Bronchial epithelial cell (primary cell): ENCODE data around the gene DYNLT1. TPM values are rescaled to one million over a fixed set of nuclear protein-coding genes. Genes with fewer than 3 reads are reported as not detected.
"Not testable (repeated sequence)": the region's sequence is repeated elsewhere in the genome, so short reads cannot be mapped to it uniquely, and the experiment has no call there.

Experiments
- DNase-seq: peaks from one replicate; pipeline ENCODE4 v3.0.0-alpha.2; 2010; ENCODE audit warnings: low read depth
- FAIRE-seq: peaks from 2 replicates; lab custom pipeline; 2011; peaks lifted over from hg19 to GRCh38; lab: Jason Lieb, UNC
- H3K27me3 ChIP-seq: 2 replicates; pipeline ENCODE4 v1.5.1; 2011; ENCODE audit warnings: low read length; ENCODE audit not compliant: control insufficient read depth, insufficient read depth
- H3K36me3 ChIP-seq: 2 replicates; pipeline ENCODE4 v1.5.1; 2011; ENCODE audit warnings: low read length; ENCODE audit not compliant: control insufficient read depth, insufficient read depth
- H3K4me3 ChIP-seq: 2 replicates; pipeline ENCODE4 v1.5.1; 2011; ENCODE audit warnings: mild to moderate bottlenecking, low read depth, low read length, control low read depth
- CTCF ChIP-seq: IDR thresholded peaks from 2 replicates; pipeline ENCODE4 v1.5.1; 2011; ENCODE audit warnings: mild to moderate bottlenecking, moderate library complexity, low read length, control low read depth, inconsistent platforms; ENCODE audit not compliant: insufficient read depth, severe bottlenecking
- total RNA-seq: library from RNA; depleted of rRNA; stranded (reverse); fragments of >200 nt; gene quantifications from 2 replicates; pipeline ENCODE4 v1.2.1, GENCODE V29; 2014

Gene DYNLT1
- total RNA-seq, 1 donor from 2014 or later = 43.4 TPM

- DNase-seq (no peak), FAIRE-seq (peak; percentile 81)
- TF ChIP-seq CTCF = no peak
- H3K27me3 ChIP-seq = no peaks in the 10 kb centered on the region
- peaks cover 24% of the 10 kb centered on the region for H3K36me3 ChIP-seq
- no peak overlapping the region for H3K4me3 ChIP-seq
Measured at GRCh38 chr6:158622545-158623190, 21.9 kb downstream of the DYNLT1 start.

- peaks cover 24% of the 10 kb centered on the region for H3K36me3 ChIP-seq
- no peak overlapping the region for H3K4me3 ChIP-seq
- FAIRE-seq (no peak), DNase-seq (no peak)
- no peak for TF ChIP-seq CTCF
- H3K27me3 ChIP-seq = no peaks in the 10 kb centered on the region
Measured at GRCh38 chr6:158621694-158622544, 22.6 kb downstream of the DYNLT1 start.

GRCh38 chr6:158620963-158621693, 23.4 kb downstream of the DYNLT1 start:
- Histone ChIP-seq H3K4me3 (no peak overlapping the region), H3K36me3 (peaks cover 20% of the 10 kb centered on the region), H3K27me3 (no peaks in the 10 kb centered on the region)
- DNase-seq (no peak), FAIRE-seq (no peak)
- TF ChIP-seq CTCF = no peak

- Histone ChIP-seq H3K4me3 (no peak overlapping the region), H3K27me3 (no peaks in the 10 kb centered on the region), H3K36me3 (peaks cover 17% of the 10 kb centered on the region)
- no peak for TF ChIP-seq CTCF
- DNase-seq (no peak), FAIRE-seq (no peak)
Measured at GRCh38 chr6:158619922-158620801, 24.4 kb downstream of the DYNLT1 start.

GRCh38 chr6:158618289-158618688, 26.3 kb downstream of the DYNLT1 start:
- DNase-seq, FAIRE-seq, H3K27me3 ChIP-seq, H3K4me3 ChIP-seq: not testable (repeated sequence)
- H3K36me3 ChIP-seq = peaks cover 11% of the 10 kb centered on the region

- not testable (repeated sequence) for DNase-seq, H3K27me3 ChIP-seq, H3K36me3 ChIP-seq, FAIRE-seq, H3K4me3 ChIP-seq
Measured at GRCh38 chr6:158614606-158615005, 29.9 kb downstream of the DYNLT1 start.
